ENCODE data around the gene CSNK1G2. TPM values are rescaled to one million over a fixed set of nuclear protein-coding genes. Genes with fewer than 3 reads are reported as not detected.

Gene CSNK1G2
- total and polyA plus RNA-seq, 2 of the 13 experiments (the other 11 are each of a cell fraction or from before 2014, with no cell fraction given) = 53.8 to 72.5 TPM

GRCh38 chr19:1942078-1942933 is 1.3 kb downstream of the CSNK1G2 start (continued):
- TF ChIP-seq ZNF280D (CRISPR knock-in tag; IDR thresholded peaks at IDR 0.05) (no peak), HDAC6 (IDR thresholded peaks at IDR 0.05; ENCODE audit: low read depth, low read length) (no peak), ZNF670 (CRISPR knock-in tag; IDR thresholded peaks at IDR 0.05; ENCODE audit: borderline replicate concordance) (no peak), ZNF160 (CRISPR knock-in tag; IDR thresholded peaks at IDR 0.05) (no peak), ZNF616 (CRISPR knock-in tag; IDR thresholded peaks at IDR 0.05; ENCODE audit: low read depth) (peak; percentile 70; the same call in 1 of the 2 replicates), BRF2 (CRISPR knock-in tag; IDR thresholded peaks at IDR 0.05) (no peak), ZBTB10 (CRISPR knock-in tag; IDR thresholded peaks at IDR 0.05; ENCODE audit: borderline replicate concordance) (no peak), DNMT3B (CRISPR knock-in tag; conservative IDR thresholded peaks at IDR 0.05) (no peak), ZNF563 (CRISPR knock-in tag; IDR thresholded peaks at IDR 0.05) (peak; percentile 38; the same call in 1 of the 2 replicates), MIER2 (CRISPR knock-in tag; IDR thresholded peaks at IDR 0.05) (no peak), ZSCAN25 (CRISPR knock-in tag; IDR thresholded peaks at IDR 0.05) (peak; percentile 33; the same call in 1 of the 2 replicates), ZMAT5 (CRISPR knock-in tag; IDR thresholded peaks at IDR 0.05; ENCODE audit: borderline replicate concordance, low read depth) (no peak), MXD3 (CRISPR knock-in tag; IDR thresholded peaks at IDR 0.05) (peak; percentile 61; the same call in 1 of the 2 replicates), NFE2L1 (CRISPR knock-in tag; IDR thresholded peaks at IDR 0.05; ENCODE audit: borderline replicate concordance) (no peak), TEAD2 (CRISPR knock-in tag; IDR thresholded peaks at IDR 0.05) (no peak), ZNF383 (CRISPR knock-in tag; IDR thresholded peaks at IDR 0.05; ENCODE audit: borderline replicate concordance) (0 out of 2 replicates have a peak, but pooled peaks have one; percentile 83), HCFC1 (IDR thresholded peaks at IDR 0.05; ENCODE audit: low read depth, low read length) (no peak), ZNF24 (IDR thresholded peaks at IDR 0.05) (no peak), SATB2 (CRISPR knock-in tag; IDR thresholded peaks at IDR 0.05) (no peak), TCF7L2 (IDR thresholded peaks at IDR 0.05; ENCODE audit: low read depth, low read length) (no peak), U2AF1 (optimal IDR thresholded peaks at IDR 0.05; ENCODE audit: low read depth, low read length) (peak; percentile 37), CEBPG (CRISPR knock-in tag; IDR thresholded peaks at IDR 0.05) (no peak; the same call in 1 of the 2 replicates), IKZF1 (IDR thresholded peaks at IDR 0.05) (no peak)
